Osteocyte (in vitro differentiated cells): ENCODE data around the gene GH1. TPM values are rescaled to one million over a fixed set of nuclear protein-coding genes. Genes with fewer than 3 reads are reported as not detected.
"Not testable (repeated sequence)": the region's sequence is repeated elsewhere in the genome, so short reads cannot be mapped to it uniquely, and the experiment has no call there.

Source experiments
- DNase-seq: peaks from one replicate; pipeline ENCODE4 v3.0.0; 2021; ENCODE audit warnings: mixed read lengths; ENCODE audit not compliant: unreplicated experiment; ENCODE audit errors: extremely low spot score
- H3K27ac Mint-ChIP-seq: one replicate; pipeline ENCODE4 v1.8.0; 2021; ENCODE audit warnings: mild to moderate bottlenecking, mixed read lengths; ENCODE audit not compliant: unreplicated experiment
- H3K27me3 Mint-ChIP-seq: one replicate; pipeline ENCODE4 v1.8.0; 2021; ENCODE audit warnings: mixed read lengths; ENCODE audit not compliant: unreplicated experiment
- H3K36me3 Mint-ChIP-seq: one replicate; pipeline ENCODE4 v1.8.0; 2021; ENCODE audit warnings: mixed read lengths; ENCODE audit not compliant: unreplicated experiment
- H3K4me1 Mint-ChIP-seq: one replicate; pipeline ENCODE4 v1.8.0; 2021; ENCODE audit warnings: mixed read lengths; ENCODE audit not compliant: unreplicated experiment
- H3K4me3 Mint-ChIP-seq: one replicate; pipeline ENCODE4 v1.8.0; 2021; ENCODE audit warnings: mild to moderate bottlenecking, moderate library complexity, mixed read lengths; ENCODE audit not compliant: unreplicated experiment
- H3K9me3 Mint-ChIP-seq: one replicate; pipeline ENCODE4 v1.8.0; 2021; ENCODE audit warnings: mixed read lengths; ENCODE audit not compliant: unreplicated experiment
- total RNA-seq: library from RNA; stranded (reverse); gene quantifications from 2 replicates; pipeline ENCODE4 v1.2.1, GENCODE V29; 2021
- TF ChIP-seq, protein P1 (sequence below): fragments of 200-600 bp; sonication (generic); IDR thresholded peaks from 2 replicates; pipeline ENCODE4 v1.5.0; 2021; ENCODE audit warnings: antibody characterized with exemption, mild to moderate bottlenecking, moderate library complexity

Gene GH1
- total RNA-seq, 1 donor from 2014 or later: not detected

DNA sequence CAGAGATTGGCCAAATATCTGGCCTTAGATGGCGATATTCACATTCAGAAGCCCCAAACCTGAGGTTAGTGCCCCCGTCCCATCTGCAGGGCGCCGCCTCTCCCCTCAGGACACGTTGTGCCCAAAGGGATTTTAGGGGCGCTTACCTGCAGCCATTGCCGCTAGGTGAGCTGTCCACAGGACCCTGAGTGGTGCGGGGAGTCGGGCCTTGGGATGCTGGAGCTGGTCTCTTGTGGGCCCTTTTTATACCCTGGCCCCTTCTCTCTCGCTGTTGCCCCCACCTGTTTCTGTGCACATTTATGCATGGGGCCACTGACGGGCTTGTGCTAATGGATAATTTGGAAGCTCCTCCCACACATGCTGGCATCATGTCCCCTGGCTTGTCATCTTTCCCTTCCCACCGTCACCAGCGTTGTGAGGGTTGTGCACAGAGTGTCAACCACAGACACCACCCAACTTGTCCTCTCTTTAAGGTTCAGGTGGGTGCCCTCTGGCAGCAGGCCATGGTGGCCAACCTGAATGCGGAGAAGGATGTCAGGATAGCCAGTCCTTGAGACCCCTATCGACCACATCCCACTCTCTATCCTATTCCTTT, 7.5 kb downstream of the GH1 start, which contains the start of gene CSHL1:
CSHL1 (minus strand) TSS at position 218 of the 595 bp plus-strand sequence; CDS start at position 156, 62 bp downstream.
- Mint-ChIP-seq H3K36me3 (no peaks in the 10 kb centered on the region), H3K4me1 (no peaks in the 10 kb centered on the region), H3K27ac (no peak within 1 kb of the TSS), H3K9me3 (no peaks in the 10 kb centered on the region), H3K4me3 (no peak within 1 kb of the TSS), H3K27me3 (peaks cover 55% of the 10 kb centered on the region)
- TF ChIP-seq, protein P1, sequence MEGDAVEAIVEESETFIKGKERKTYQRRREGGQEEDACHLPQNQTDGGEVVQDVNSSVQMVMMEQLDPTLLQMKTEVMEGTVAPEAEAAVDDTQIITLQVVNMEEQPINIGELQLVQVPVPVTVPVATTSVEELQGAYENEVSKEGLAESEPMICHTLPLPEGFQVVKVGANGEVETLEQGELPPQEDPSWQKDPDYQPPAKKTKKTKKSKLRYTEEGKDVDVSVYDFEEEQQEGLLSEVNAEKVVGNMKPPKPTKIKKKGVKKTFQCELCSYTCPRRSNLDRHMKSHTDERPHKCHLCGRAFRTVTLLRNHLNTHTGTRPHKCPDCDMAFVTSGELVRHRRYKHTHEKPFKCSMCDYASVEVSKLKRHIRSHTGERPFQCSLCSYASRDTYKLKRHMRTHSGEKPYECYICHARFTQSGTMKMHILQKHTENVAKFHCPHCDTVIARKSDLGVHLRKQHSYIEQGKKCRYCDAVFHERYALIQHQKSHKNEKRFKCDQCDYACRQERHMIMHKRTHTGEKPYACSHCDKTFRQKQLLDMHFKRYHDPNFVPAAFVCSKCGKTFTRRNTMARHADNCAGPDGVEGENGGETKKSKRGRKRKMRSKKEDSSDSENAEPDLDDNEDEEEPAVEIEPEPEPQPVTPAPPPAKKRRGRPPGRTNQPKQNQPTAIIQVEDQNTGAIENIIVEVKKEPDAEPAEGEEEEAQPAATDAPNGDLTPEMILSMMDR: no peak
- DNase-seq: no peak

DNA sequence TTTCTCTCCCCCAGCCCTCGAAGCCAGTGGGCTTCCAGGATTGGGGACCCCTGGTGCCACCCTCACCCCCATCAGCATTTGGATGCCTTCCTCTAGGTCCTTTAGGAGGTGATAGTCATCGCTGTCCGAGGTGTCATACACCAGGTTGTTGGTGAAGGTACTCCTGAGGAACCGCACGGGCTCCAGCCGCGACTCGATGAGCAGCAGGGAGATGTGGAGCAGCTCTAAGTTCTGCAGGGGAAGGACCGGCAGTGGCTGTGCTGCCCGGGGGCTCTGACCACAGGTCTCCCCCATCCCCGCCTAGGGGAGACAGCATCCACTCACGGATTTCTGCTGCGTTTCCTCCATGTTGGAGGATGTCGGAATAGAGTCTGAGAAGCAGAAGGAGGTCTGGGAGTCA, 8.5 kb downstream of the GH1 start:
- Mint-ChIP-seq H3K4me1 (no peaks in the 10 kb centered on the region), H3K4me3 (no peak overlapping the region), H3K27ac (no peak overlapping the region), H3K9me3 (no peaks in the 10 kb centered on the region), H3K27me3 (peaks cover 53% of the 10 kb centered on the region), H3K36me3 (no peaks in the 10 kb centered on the region)
- TF ChIP-seq, protein P1: no peak
- no peak for DNase-seq

DNA sequence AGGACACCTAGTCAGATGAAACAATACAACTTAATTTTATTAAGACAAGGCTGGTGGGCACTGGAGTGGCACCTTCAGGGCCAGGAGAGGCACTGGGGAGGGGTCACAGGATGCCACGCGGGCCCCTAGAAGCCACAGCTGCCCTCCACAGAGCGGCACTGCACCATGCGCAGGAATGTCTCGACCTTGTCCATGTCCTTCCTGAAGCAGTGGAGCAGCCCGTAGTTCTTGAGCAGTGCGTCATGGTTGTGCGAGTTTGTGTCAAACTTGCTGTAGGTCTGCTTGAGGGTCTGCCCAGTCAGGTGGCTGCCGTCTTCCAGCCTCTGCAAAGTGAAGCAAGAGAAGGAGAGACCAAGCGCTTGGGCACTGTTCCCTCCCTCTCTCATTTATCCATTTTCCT, 9.1 kb downstream of the GH1 start:
- not testable (repeated sequence) for H3K27ac Mint-ChIP-seq, H3K36me3 Mint-ChIP-seq, H3K4me3 Mint-ChIP-seq, H3K4me1 Mint-ChIP-seq, H3K9me3 Mint-ChIP-seq, DNase-seq
- peaks cover 50% of the 10 kb centered on the region for H3K27me3 Mint-ChIP-seq

GRCh38 chr17:63907161-63907778, 11.4 kb downstream of the GH1 start:
- H3K9me3 Mint-ChIP-seq, H3K4me3 Mint-ChIP-seq, H3K36me3 Mint-ChIP-seq, H3K4me1 Mint-ChIP-seq, DNase-seq, H3K27ac Mint-ChIP-seq: not testable (repeated sequence)
- H3K27me3 Mint-ChIP-seq: peaks cover 47% of the 10 kb centered on the region
- TF ChIP-seq, protein P1: peak; percentile 24

GRCh38 chr17:63904796-63905195, 13.8 kb downstream of the GH1 start:
- not testable (repeated sequence) for H3K4me1 Mint-ChIP-seq, H3K27ac Mint-ChIP-seq, DNase-seq, H3K4me3 Mint-ChIP-seq, H3K36me3 Mint-ChIP-seq, H3K9me3 Mint-ChIP-seq
- H3K27me3 Mint-ChIP-seq: peaks cover 57% of the 10 kb centered on the region

DNA sequence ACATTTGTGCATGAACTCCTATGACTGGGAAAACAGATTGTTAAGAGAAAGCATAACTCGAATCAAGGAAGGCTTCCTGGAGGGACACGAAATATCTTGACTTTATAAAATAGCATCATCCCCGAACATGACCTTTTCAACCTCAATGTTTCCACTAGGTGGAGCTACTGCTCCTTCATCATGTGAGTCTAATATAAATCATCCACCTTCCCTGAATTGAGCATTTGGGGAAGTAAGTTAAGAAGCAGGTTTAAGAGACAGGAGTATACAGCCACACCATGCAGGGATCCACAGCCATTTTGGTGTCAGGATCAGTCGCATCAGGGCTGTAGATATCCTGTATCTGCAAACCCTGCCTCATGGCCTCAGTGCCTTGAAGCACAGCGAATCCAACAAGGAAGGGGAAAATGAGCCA, 14.8 kb downstream of the GH1 start:
- peaks cover 52% of the 10 kb centered on the region for H3K27me3 Mint-ChIP-seq
- H3K27ac Mint-ChIP-seq, DNase-seq, H3K4me3 Mint-ChIP-seq, H3K9me3 Mint-ChIP-seq, H3K36me3 Mint-ChIP-seq, H3K4me1 Mint-ChIP-seq: not testable (repeated sequence)
- TF ChIP-seq, protein P1: peak; percentile 56

- not testable (repeated sequence) for DNase-seq
Measured at GRCh38 chr17:63901971-63902370, 16.7 kb downstream of the GH1 start.

DNA sequence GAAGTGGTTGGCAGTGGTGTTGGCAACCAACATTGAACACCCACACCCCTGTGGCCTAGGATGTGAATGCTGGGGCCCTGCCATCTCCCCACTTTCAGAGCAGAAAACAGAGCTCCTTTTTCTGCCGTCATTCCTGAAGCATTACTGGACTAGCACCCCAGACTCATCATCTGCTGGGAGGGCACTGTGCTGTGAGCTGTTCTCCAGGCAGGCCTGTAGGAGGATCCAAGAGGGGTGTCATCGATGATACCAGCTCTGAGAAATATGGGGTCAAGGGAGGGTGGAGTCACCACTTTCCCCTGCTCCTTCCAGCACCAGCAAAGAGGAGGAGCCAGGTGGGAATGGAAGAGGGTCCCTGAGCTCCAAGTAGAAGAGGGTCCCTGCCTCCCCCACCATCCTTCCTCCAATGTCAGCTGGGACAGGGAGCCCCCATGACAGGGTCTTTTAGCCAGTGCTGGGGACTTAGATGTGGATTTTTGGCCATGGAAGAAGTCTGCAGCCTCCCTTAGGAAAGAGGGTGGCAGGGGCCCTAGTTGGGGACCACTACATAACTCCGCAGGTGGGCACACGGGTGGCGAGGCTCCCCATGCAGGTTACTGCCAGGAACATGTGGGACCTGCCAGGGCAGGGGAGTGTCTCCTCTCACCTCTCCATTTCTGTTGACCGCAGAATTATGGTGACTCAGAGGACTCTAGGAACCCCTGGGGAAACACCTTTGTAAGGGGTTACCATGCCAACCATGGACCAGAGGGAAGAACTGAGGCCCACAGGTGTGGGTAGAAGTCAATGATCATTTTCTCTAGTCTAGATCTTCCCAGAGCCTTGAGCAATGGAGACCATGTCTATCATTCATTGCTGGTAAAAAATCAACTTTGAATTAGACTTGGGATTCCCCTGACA, 19.5 kb downstream of the GH1 start:
- DNase-seq, H3K27ac Mint-ChIP-seq, H3K9me3 Mint-ChIP-seq, H3K4me1 Mint-ChIP-seq, H3K36me3 Mint-ChIP-seq, H3K4me3 Mint-ChIP-seq: not testable (repeated sequence)
- H3K27me3 Mint-ChIP-seq: peaks cover 32% of the 10 kb centered on the region

More at GRCh38 chr17:63901971-63902370, 16.7 kb downstream of the GH1 start:
- H3K9me3 Mint-ChIP-seq, H3K36me3 Mint-ChIP-seq, H3K4me1 Mint-ChIP-seq, H3K4me3 Mint-ChIP-seq, H3K27ac Mint-ChIP-seq: not testable (repeated sequence)
- peaks cover 37% of the 10 kb centered on the region for H3K27me3 Mint-ChIP-seq
